SK-N-SH treated with all-trans-retinoic acid at 6 μM for 48 hours (cell line): ENCODE results near the gene LRGUK.

Experiments used
- ATAC-seq: fragments of 200-7000 bp; cut with Tn5 transposase; 3 replicates; pipeline ENCODE4 v1.9.1; 2020; ENCODE audit warnings: mild to moderate bottlenecking, moderate library complexity
- ARNTL ChIP-seq: fragments of 450-650 bp; formaldehyde crosslinking; IDR thresholded peaks from 2 replicates; pipeline ENCODE4 v1.5.0; 2020; ENCODE audit warnings: low read depth, mild to moderate bottlenecking, moderate library complexity, borderline replicate concordance
- CSDC2 ChIP-seq: fragments of 250-450 bp; sonication (Bioruptor Pico); IDR thresholded peaks from 2 replicates; pipeline ENCODE4 v1.5.0; 2020; ENCODE audit warnings: mild to moderate bottlenecking, moderate library complexity
- ESRRG ChIP-seq: fragments of 250-450 bp; sonication (Bioruptor Pico); IDR thresholded peaks from 2 replicates; pipeline ENCODE4 v1.6.1; 2021; ENCODE audit warnings: mild to moderate bottlenecking
- GLIS3 ChIP-seq: fragments of 250-450 bp; sonication (Bioruptor Pico); IDR thresholded peaks from 2 replicates; pipeline ENCODE4 v1.5.0; 2020; ENCODE audit warnings: mild to moderate bottlenecking, moderate library complexity
- ISL1 ChIP-seq: fragments of 250-450 bp; sonication (Bioruptor Pico); IDR thresholded peaks from 2 replicates; pipeline ENCODE4 v2.1.2; 2022; ENCODE audit warnings: mild to moderate bottlenecking, moderate library complexity
- OSR1 ChIP-seq: fragments of 250-450 bp; sonication (Bioruptor Pico); IDR thresholded peaks from 2 replicates; pipeline ENCODE4 v1.8.0; 2022; ENCODE audit warnings: moderate library complexity, mild to moderate bottlenecking, inconsistent platforms
- PPARA ChIP-seq: fragments of 250-450 bp; sonication (Bioruptor Pico); IDR thresholded peaks from 2 replicates; pipeline ENCODE4 v1.5.0; 2020; ENCODE audit warnings: mild to moderate bottlenecking, borderline replicate concordance
- SNAI2 ChIP-seq: fragments of 250-450 bp; sonication (Bioruptor Pico); IDR thresholded peaks from 2 replicates; pipeline ENCODE4 v1.5.0; 2020; ENCODE audit warnings: mild to moderate bottlenecking, moderate library complexity
- TCF4 ChIP-seq: fragments of 250-450 bp; sonication (Bioruptor Pico); IDR thresholded peaks from 2 replicates; pipeline ENCODE4 v1.8.0; 2021; ENCODE audit warnings: mild to moderate bottlenecking, moderate library complexity, borderline replicate concordance
- TOX ChIP-seq: fragments of 250-450 bp; sonication (Bioruptor Pico); IDR thresholded peaks from 2 replicates; pipeline ENCODE4 v1.8.0; 2021; ENCODE audit warnings: mild to moderate bottlenecking, moderate library complexity, borderline replicate concordance
- ZC3H10 ChIP-seq: fragments of 250-450 bp; sonication (Bioruptor Pico); IDR thresholded peaks from 2 replicates; pipeline ENCODE4 v1.5.1; 2021; ENCODE audit warnings: mild to moderate bottlenecking, moderate library complexity
- ZFP3 ChIP-seq: fragments of 250-450 bp; sonication (Bioruptor Pico); IDR thresholded peaks from 2 replicates; pipeline ENCODE4 v1.5.0; 2020; ENCODE audit warnings: mild to moderate bottlenecking, moderate library complexity
- ZFP30 ChIP-seq: fragments of 450-650 bp; formaldehyde crosslinking; IDR thresholded peaks from 2 replicates; pipeline ENCODE4 v1.5.0; 2022; ENCODE audit warnings: mild to moderate bottlenecking, moderate library complexity
- ZNF565 ChIP-seq: fragments of 450-650 bp; formaldehyde crosslinking; conservative IDR thresholded peaks from 2 replicates; pipeline ENCODE4 v1.5.0; 2020; ENCODE audit warnings: low read depth, mild to moderate bottlenecking, moderate library complexity
- ZNF70 ChIP-seq: fragments of 450-650 bp; formaldehyde crosslinking; IDR thresholded peaks from 2 replicates; pipeline ENCODE4 v1.5.0; 2020; ENCODE audit warnings: mild to moderate bottlenecking, moderate library complexity
- ZNF8 ChIP-seq: fragments of 450-650 bp; formaldehyde crosslinking; IDR thresholded peaks from 2 replicates; pipeline ENCODE4 v1.5.0; 2020; ENCODE audit warnings: mild to moderate bottlenecking, moderate library complexity
- TF ChIP-seq, protein P1 (sequence below): fragments of 250-450 bp; sonication (Bioruptor Pico); IDR thresholded peaks from 2 replicates; pipeline ENCODE4 v1.8.0; 2021; ENCODE audit warnings: low read depth, mild to moderate bottlenecking, moderate library complexity, borderline replicate concordance
- TF ChIP-seq, protein P2 (sequence below): fragments of 250-450 bp; sonication (Bioruptor Pico); IDR thresholded peaks from 2 replicates; pipeline ENCODE4 v1.5.1; 2021; ENCODE audit warnings: mild to moderate bottlenecking, moderate library complexity
- TF ChIP-seq, protein P3 (sequence below): fragments of 250-450 bp; sonication (Bioruptor Pico); IDR thresholded peaks from 2 replicates; pipeline ENCODE4 v1.5.0; 2020; ENCODE audit warnings: mild to moderate bottlenecking, moderate library complexity
- TF ChIP-seq, protein P4 (sequence below): fragments of 250-450 bp; sonication (Bioruptor Pico); IDR thresholded peaks from 2 replicates; pipeline ENCODE4 v1.5.1; 2020; ENCODE audit warnings: low read depth, mild to moderate bottlenecking, moderate library complexity
- TF ChIP-seq, protein P5 (sequence below): fragments of 250-450 bp; sonication (Bioruptor Pico); IDR thresholded peaks from 2 replicates; pipeline ENCODE4 v1.8.0; 2020; ENCODE audit warnings: mild to moderate bottlenecking, moderate library complexity, borderline replicate concordance

LRGUK gene

DNA sequence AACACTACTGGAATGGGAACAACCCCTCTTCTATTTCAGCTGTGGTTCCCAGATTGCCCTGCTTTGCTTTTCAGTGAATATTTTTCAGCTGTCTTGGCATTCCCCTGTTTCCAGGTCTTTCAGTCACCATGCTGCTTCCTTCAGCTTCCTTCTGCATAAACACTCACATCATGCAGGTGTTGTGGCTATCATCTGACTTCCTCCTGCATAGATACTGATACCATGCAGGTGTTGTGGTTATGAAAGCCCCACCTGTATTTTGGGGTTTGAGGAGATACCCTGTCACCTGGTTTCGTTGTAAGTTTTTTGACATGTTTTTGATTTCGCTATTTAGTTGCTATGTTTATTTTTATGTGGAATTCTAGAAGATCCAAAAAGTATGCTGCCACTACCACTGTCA is 118.1 kb downstream of the LRGUK start:
- ATAC-seq = no peak
- TF ChIP-seq TCF4 = no peak

DNA sequence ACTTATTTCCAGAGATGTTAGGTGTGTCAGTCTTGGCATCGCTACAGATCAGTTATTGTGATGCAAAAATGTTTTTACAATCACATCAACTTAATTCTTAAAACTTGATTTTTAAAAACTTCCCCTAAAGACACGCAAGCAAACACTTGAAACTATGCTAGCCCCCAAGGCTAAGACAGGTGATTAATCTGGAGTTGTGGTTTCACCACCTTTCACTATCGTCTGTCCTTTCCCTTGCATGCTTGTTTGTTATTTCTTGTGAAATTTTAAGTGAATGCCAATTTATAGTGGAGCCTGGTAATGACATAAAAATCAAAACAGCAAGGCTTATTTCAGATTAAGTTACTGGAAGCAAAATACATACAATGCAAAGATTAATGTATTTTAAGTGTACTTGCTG is 119.2 kb downstream of the LRGUK start:
- no peak for ATAC-seq
- TF ChIP-seq PPARA = no peak
- no peak for TF ChIP-seq ISL1 (CRISPR knock-in tag)
- no peak for TF ChIP-seq ESRRG (CRISPR knock-in tag)
- no peak for TF ChIP-seq ZNF565
- no peak for TF ChIP-seq ZNF70 (CRISPR knock-in tag)
- TF ChIP-seq SNAI2 = no peak
- no peak for TF ChIP-seq ZNF8 (CRISPR knock-in tag)
- no peak for TF ChIP-seq OSR1
- no peak for TF ChIP-seq TOX (CRISPR knock-in tag)

DNA sequence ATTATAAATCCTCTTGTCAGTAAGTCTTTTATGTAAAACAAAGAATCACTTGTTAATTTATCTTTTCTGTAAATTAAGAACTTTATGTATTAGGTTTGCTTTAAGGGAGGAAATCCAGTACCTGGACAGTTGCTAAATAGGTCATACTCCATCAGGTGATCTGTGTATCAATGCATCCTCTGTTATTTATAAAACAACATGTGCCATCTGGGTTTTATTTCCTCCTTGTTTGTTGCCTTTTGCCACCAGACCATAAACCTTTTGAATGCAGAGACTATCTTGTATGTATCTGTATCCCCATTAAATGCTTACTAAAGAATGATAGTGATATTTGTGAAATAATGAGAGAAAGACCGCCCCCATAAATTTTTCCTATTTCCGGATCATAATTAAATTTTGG is 119.6 kb downstream of the LRGUK start:
- ATAC-seq = no peak

DNA sequence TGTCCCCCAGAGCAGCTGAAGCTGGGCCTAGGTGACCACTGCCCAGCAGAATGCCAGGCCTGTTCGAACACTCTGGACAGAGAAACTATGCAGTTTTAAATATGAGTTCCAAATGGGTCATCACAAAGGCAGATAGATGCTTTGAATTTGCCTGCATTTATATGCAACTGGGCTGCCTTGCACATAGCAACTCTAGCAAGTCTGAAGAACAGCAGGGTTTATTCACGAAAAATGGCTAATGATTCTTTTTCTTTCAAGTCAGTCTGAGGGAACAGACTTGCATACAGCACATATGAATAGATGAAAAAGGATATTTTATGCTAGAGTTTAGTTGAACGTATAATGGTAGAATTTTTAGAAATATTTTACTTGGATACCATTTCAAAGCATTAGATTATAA is 121.1 kb downstream of the LRGUK start:
- no peak for ATAC-seq
- no peak for TF ChIP-seq ISL1 (CRISPR knock-in tag)
- no peak for TF ChIP-seq ZC3H10
- no peak for TF ChIP-seq ESRRG (CRISPR knock-in tag)
- TF ChIP-seq CSDC2 (CRISPR knock-in tag) = no peak
- TF ChIP-seq ZNF565 = no peak
- no peak for TF ChIP-seq ARNTL (CRISPR knock-in tag)
- no peak for TF ChIP-seq OSR1
- no peak for TF ChIP-seq ZFP30 (CRISPR knock-in tag)
- TF ChIP-seq TOX (CRISPR knock-in tag) = no peak
- no peak for TF ChIP-seq ZFP3 (CRISPR knock-in tag)
- TF ChIP-seq, protein P1, sequence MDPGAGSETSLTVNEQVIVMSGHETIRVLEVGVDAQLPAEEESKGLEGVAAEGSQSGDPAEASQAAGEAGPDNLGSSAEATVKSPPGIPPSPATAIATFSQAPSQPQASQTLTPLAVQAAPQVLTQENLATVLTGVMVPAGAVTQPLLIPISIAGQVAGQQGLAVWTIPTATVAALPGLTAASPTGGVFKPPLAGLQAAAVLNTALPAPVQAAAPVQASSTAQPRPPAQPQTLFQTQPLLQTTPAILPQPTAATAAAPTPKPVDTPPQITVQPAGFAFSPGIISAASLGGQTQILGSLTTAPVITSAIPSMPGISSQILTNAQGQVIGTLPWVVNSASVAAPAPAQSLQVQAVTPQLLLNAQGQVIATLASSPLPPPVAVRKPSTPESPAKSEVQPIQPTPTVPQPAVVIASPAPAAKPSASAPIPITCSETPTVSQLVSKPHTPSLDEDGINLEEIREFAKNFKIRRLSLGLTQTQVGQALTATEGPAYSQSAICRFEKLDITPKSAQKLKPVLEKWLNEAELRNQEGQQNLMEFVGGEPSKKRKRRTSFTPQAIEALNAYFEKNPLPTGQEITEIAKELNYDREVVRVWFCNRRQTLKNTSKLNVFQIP = no peak
- TF ChIP-seq, protein P2, sequence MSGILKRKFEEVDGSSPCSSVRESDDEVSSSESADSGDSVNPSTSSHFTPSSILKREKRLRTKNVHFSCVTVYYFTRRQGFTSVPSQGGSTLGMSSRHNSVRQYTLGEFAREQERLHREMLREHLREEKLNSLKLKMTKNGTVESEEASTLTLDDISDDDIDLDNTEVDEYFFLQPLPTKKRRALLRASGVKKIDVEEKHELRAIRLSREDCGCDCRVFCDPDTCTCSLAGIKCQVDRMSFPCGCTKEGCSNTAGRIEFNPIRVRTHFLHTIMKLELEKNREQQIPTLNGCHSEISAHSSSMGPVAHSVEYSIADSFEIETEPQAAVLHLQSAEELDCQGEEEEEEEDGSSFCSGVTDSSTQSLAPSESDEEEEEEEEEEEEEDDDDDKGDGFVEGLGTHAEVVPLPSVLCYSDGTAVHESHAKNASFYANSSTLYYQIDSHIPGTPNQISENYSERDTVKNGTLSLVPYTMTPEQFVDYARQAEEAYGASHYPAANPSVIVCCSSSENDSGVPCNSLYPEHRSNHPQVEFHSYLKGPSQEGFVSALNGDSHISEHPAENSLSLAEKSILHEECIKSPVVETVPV = no peak
- TF ChIP-seq ZNF70 (CRISPR knock-in tag) = no peak
- TF ChIP-seq PPARA = no peak
- TF ChIP-seq, protein P3, sequence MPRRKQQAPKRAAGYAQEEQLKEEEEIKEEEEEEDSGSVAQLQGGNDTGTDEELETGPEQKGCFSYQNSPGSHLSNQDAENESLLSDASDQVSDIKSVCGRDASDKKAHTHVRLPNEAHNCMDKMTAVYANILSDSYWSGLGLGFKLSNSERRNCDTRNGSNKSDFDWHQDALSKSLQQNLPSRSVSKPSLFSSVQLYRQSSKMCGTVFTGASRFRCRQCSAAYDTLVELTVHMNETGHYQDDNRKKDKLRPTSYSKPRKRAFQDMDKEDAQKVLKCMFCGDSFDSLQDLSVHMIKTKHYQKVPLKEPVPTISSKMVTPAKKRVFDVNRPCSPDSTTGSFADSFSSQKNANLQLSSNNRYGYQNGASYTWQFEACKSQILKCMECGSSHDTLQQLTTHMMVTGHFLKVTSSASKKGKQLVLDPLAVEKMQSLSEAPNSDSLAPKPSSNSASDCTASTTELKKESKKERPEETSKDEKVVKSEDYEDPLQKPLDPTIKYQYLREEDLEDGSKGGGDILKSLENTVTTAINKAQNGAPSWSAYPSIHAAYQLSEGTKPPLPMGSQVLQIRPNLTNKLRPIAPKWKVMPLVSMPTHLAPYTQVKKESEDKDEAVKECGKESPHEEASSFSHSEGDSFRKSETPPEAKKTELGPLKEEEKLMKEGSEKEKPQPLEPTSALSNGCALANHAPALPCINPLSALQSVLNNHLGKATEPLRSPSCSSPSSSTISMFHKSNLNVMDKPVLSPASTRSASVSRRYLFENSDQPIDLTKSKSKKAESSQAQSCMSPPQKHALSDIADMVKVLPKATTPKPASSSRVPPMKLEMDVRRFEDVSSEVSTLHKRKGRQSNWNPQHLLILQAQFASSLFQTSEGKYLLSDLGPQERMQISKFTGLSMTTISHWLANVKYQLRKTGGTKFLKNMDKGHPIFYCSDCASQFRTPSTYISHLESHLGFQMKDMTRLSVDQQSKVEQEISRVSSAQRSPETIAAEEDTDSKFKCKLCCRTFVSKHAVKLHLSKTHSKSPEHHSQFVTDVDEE (CRISPR knock-in tag) = no peak
- no peak for TF ChIP-seq SNAI2
- no peak for TF ChIP-seq ZNF8 (CRISPR knock-in tag)
- TF ChIP-seq GLIS3 (CRISPR knock-in tag) = no peak
- TF ChIP-seq TCF4 = no peak
- TF ChIP-seq, protein P4, sequence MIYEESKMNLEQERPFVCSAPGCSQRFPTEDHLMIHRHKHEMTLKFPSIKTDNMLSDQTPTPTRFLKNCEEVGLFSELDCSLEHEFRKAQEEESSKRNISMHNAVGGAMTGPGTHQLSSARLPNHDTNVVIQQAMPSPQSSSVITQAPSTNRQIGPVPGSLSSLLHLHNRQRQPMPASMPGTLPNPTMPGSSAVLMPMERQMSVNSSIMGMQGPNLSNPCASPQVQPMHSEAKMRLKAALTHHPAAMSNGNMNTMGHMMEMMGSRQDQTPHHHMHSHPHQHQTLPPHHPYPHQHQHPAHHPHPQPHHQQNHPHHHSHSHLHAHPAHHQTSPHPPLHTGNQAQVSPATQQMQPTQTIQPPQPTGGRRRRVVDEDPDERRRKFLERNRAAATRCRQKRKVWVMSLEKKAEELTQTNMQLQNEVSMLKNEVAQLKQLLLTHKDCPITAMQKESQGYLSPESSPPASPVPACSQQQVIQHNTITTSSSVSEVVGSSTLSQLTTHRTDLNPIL (CRISPR knock-in tag) = no peak

More for the DNA sequence above, 119.6 kb downstream of the LRGUK start:
- TF ChIP-seq, protein P4 (CRISPR knock-in tag) = no peak
- TF ChIP-seq ZNF70 (CRISPR knock-in tag) = peak; percentile 96
- peak; percentile 62; the same call in 1 of the 2 replicates for TF ChIP-seq TCF4

DNA sequence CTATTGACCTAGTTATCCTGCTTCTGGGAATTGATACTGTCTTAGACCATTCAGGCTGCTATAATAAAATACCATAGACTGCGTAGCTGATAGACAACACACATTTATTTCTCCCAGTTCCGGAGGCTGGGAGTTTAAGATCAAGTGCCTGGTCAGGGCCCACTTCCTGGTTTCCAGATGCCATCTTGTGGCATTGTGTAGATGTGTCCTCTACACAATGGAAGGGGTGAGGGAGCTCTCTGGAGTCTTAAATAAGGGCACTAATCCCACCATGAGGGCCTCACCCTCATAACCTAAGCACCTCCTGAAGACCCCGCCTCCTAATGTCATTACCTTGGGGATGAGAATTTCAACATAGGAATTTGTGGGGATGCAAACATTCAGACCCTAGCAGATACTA is 127.2 kb downstream of the LRGUK start:
- ATAC-seq = no peak
- TF ChIP-seq OSR1 (no peak), ESRRG (CRISPR knock-in tag) (no peak), ZNF70 (CRISPR knock-in tag) (no peak), ARNTL (CRISPR knock-in tag) (no peak), CSDC2 (CRISPR knock-in tag) (no peak), ZC3H10 (no peak), ZNF8 (CRISPR knock-in tag) (no peak), GLIS3 (CRISPR knock-in tag) (no peak), ZFP30 (CRISPR knock-in tag) (no peak)
- TF ChIP-seq, protein P3 (CRISPR knock-in tag) = no peak
- TF ChIP-seq, protein P5, sequence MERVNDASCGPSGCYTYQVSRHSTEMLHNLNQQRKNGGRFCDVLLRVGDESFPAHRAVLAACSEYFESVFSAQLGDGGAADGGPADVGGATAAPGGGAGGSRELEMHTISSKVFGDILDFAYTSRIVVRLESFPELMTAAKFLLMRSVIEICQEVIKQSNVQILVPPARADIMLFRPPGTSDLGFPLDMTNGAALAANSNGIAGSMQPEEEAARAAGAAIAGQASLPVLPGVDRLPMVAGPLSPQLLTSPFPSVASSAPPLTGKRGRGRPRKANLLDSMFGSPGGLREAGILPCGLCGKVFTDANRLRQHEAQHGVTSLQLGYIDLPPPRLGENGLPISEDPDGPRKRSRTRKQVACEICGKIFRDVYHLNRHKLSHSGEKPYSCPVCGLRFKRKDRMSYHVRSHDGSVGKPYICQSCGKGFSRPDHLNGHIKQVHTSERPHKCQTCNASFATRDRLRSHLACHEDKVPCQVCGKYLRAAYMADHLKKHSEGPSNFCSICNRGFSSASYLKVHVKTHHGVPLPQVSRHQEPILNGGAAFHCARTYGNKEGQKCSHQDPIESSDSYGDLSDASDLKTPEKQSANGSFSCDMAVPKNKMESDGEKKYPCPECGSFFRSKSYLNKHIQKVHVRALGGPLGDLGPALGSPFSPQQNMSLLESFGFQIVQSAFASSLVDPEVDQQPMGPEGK (CRISPR knock-in tag) = no peak
